Bronchial epithelial cell (primary cell): ENCODE data around the gene RASL10B. TPM values are rescaled to one million over a fixed set of nuclear protein-coding genes. Genes with fewer than 3 reads are reported as not detected.

Source experiments
- DNase-seq: peaks from one replicate; pipeline ENCODE4 v3.0.0-alpha.2; 2010; ENCODE audit warnings: low read depth
- FAIRE-seq: peaks from 2 replicates; lab custom pipeline; 2011; peaks lifted over from hg19 to GRCh38; lab: Jason Lieb, UNC
- H3K27me3 ChIP-seq: 2 replicates; pipeline ENCODE4 v1.5.1; 2011; ENCODE audit warnings: low read length; ENCODE audit not compliant: control insufficient read depth, insufficient read depth
- H3K36me3 ChIP-seq: 2 replicates; pipeline ENCODE4 v1.5.1; 2011; ENCODE audit warnings: low read length; ENCODE audit not compliant: control insufficient read depth, insufficient read depth
- H3K4me3 ChIP-seq: 2 replicates; pipeline ENCODE4 v1.5.1; 2011; ENCODE audit warnings: mild to moderate bottlenecking, low read depth, low read length, control low read depth
- CTCF ChIP-seq: IDR thresholded peaks from 2 replicates; pipeline ENCODE4 v1.5.1; 2011; ENCODE audit warnings: mild to moderate bottlenecking, moderate library complexity, low read length, control low read depth, inconsistent platforms; ENCODE audit not compliant: insufficient read depth, severe bottlenecking
- total RNA-seq: library from RNA; depleted of rRNA; stranded (reverse); fragments of >200 nt; gene quantifications from 2 replicates; pipeline ENCODE4 v1.2.1, GENCODE V29; 2014

The RASL10B gene
- total RNA-seq, 1 donor from 2014 or later: 0.53 TPM

DNA sequence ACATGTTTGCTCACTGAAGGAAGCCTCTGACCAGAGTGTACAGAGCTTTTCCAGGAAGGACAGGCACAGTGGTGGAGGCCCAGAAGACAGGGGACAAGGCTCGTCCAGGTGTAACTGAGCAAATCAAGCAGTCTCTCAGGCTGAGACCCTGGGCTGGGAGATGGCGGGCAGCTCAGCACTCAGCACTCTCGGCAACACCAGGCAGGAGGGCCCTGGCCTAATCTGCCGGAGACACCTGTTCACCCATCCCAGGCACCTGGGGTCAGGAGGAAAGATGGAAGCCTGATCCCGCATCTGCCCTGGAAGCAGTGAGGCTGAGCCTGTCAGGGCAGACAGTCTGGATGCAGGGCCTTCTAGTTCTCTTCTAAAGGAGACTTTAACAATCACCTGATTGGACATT lies 4.8 kb downstream of the RASL10B start:
- FAIRE-seq: no peak
- no peak for TF ChIP-seq CTCF
- no peak for DNase-seq
- Histone ChIP-seq H3K36me3 (no peaks in the 10 kb centered on the region), H3K4me3 (no peak overlapping the region), H3K27me3 (peaks cover 19% of the 10 kb centered on the region)

DNA sequence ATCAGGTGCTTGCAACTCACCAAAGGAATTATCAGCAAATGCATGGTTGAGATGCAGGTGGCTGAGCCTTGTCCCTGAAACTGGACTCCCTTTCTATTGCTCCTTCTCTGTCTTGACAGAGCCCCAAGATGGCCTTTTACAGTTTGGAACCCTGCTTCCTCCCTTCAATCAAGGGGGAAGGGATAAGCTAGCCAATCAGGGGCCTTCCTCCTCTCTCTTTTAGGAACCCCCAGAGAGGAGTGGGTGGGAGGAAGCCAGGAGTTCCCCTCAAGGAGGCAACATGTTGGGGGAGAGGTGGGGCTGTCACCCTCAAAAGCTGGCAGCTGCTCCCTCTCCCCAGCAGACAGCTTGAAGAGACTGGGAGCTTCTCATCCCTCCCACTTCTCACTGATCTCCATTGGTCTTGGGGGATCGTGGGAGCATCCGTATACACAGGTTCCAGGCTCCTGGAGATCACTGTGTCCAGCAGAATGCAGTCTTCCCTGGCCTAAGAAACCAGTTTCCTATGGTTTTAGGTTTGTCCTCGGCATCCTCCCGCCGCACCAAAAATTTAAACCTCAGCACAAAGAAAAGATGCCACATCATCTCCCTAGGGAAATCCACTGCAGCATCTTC lies 7.2 kb downstream of the RASL10B start:
- TF ChIP-seq CTCF: no peak
- Histone ChIP-seq H3K4me3 (no peak overlapping the region), H3K36me3 (no peaks in the 10 kb centered on the region), H3K27me3 (peaks cover 25% of the 10 kb centered on the region)
- no peak for FAIRE-seq
- DNase-seq: no peak

- H3K36me3 ChIP-seq: no peaks in the 10 kb centered on the region
- FAIRE-seq (no peak), DNase-seq (no peak)
- no peak overlapping the region for H3K4me3 ChIP-seq
- H3K27me3 ChIP-seq: peaks cover 25% of the 10 kb centered on the region
- no peak for TF ChIP-seq CTCF
Measured at GRCh38 chr17:35740216-35740615, 8.8 kb downstream of the RASL10B start.

DNA sequence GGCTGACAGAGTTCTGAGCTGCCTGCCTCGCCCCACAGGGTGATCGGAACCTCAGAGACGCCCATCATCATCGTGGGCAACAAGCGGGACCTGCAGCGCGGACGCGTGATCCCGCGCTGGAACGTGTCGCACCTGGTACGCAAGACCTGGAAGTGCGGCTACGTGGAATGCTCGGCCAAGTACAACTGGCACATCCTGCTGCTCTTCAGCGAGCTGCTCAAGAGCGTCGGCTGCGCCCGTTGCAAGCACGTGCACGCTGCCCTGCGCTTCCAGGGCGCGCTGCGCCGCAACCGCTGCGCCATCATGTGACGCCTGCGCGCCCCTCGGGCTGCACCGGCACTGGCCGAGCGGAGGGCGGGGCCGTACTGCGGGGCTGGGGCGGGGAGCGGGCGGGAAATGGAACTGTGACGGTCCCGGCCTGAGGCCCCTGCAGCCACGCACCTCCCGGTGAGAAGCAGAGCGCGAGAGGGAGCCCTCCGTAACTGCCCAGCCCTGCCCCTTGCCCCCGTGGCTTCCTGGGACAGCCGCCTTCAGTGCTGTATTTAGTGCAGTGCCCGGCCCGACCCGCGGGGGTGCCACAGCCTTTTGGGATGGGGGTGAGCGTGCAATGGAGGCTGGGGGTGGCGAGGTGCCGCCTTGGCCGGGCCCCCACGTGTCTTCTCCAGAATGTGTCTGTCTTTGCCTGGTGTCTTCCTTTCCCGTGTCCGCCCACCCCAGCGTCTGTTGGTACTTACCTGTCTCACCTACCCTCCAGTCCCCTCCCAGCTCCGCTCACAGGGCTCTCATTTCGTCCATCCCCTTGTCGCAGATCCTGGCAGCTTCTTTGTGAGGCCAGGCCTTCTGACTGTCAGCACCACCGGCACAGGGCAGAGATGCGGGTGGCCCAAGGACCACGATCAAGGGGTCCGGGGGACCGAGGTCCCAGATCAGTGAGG lies 9.8 kb downstream of the RASL10B start:
- DNase-seq (no peak), FAIRE-seq (no peak)
- H3K27me3 ChIP-seq: peaks cover 24% of the 10 kb centered on the region
- no peak for TF ChIP-seq CTCF
- no peak overlapping the region for H3K4me3 ChIP-seq
- no peaks in the 10 kb centered on the region for H3K36me3 ChIP-seq

DNA sequence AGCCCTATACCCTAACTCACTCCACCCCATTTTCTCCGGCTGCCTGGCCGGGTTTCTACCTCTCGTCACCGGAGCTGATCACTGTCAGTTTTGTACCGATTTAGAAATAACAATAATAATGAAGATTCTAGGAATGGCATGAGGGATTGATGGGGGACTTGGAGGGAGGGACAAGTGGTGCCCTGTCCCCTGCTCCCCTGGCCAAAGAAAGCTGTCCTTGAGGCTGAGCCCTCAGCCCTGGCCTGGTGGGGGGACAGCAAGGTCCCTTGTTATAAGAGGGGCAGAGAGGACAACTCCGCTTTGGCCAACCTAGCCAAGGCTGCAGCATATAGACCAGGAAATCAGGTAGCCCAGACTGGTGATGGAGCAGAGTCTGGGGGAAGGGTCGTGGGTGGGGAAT lies 11.1 kb downstream of the RASL10B start:
- Histone ChIP-seq H3K27me3 (peaks cover 24% of the 10 kb centered on the region), H3K4me3 (no peak overlapping the region), H3K36me3 (no peaks in the 10 kb centered on the region)
- TF ChIP-seq CTCF: no peak
- FAIRE-seq: no peak
- no peak for DNase-seq
